IPS DF 4.7 (cell line): ENCODE measurements around the gene YDJC.
"Not testable (repeated sequence)": the region's sequence is repeated elsewhere in the genome, so short reads cannot be mapped to it uniquely, and the experiment has no call there.

Source experiments
- DNase-seq: peaks from one replicate; pipeline ENCODE4 v3.0.0-alpha.2; 2013; ENCODE audit warnings: low spot score; ENCODE audit errors: extremely low read depth

The YDJC gene

DNA sequence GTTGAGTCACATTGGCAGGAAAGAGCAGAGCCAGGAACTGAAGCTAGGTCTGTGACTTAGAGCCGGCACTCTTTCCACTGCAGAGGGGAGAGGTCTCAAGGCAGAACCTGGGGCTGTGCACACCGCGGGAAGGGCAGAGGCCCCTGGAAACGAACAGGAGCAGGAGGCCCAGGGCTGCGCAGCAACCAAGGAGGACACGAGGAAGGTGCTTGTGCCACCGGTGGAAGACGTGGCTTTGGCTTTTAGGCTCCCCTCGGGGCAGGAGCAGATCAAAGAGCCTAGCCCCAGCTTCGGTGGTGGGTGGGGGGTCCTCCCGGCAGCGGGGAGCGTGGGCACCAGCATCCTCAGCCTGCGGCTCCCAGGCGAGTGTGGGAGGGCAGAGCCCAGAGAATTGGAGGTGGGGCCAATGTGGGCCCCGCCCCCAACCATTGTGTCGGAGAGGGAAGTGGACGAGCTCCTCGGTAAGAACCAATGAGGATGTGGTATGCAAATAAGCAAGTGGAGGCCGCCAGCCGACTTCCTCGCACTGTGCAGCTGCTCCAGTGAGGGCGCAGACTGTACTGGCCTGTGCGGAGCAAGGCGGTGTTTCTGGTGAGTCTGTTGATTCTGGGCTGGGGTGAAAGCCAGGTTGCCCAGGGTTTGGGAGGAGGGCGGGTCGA is 2.5 kb upstream of the YDJC start, which contains the start of gene CCDC116:
CCDC116 (plus strand) TSS at position 524 of the 659 bp plus-strand sequence. CDS start 422 bp downstream, outside the sequence.
- DNase-seq: no peak

DNA sequence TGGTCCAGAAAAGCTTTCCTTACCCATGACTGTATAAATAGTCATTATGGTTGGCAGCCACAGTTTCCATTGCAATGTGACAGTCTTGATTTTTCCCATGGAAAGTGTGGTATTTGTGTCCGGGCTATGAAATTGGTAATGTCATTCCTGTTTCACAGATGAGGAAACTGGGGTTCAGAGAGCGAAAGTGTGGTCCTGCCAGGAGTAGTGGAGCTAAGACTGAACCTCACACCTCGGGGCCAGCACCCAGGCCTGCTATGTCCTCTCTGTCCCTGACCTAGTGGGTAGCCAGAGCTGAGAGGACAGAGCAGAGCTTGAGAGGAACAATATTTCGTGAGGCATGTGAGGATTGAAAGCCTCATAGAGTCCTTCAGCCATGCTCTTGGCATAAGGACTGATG is 1.2 kb upstream of the YDJC start:
- DNase-seq: no peak

DNA sequence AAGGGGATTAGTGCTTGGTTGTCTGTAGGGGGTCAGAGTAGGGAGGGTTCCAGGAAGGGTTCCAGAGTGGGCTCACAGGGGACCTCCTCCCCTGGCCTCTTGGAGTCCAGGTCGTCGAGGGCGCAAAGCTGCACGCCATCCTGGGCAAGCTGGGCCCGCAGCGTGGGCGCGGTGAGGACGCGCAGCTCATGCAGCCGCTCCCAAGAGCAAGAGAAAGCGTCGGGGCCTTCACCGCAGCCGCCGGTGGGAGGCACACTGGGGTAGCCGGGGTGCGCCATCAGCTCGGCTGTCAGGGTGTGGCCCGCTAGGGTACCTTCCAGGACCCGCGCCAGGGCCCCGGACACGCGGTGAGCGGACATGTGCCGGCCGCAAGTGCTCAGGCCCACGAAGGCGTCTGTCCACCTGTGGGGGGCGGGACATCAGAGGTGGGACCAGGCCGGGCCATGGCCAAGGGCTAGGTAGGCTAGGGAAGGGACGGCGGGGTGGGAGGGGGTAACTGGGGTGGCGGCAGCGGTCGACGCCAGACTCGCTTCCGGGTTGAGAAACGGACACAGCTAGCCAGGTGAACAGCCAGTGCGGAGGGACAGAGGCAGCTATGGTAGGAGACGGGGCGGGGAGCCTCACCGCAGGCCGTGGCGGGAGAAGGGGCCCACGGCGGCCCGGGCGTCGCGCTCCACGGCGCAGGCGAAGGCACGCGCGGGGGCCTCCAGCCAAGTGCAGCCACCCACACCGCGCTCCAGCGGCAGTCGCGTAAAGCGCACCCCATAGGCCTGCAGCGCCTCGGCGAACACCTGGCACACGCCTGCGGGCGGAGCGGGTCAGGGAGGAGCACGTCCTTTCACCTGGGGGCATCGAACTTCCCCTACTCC is 1.2 kb downstream of the YDJC start:
- no peak for DNase-seq

DNA sequence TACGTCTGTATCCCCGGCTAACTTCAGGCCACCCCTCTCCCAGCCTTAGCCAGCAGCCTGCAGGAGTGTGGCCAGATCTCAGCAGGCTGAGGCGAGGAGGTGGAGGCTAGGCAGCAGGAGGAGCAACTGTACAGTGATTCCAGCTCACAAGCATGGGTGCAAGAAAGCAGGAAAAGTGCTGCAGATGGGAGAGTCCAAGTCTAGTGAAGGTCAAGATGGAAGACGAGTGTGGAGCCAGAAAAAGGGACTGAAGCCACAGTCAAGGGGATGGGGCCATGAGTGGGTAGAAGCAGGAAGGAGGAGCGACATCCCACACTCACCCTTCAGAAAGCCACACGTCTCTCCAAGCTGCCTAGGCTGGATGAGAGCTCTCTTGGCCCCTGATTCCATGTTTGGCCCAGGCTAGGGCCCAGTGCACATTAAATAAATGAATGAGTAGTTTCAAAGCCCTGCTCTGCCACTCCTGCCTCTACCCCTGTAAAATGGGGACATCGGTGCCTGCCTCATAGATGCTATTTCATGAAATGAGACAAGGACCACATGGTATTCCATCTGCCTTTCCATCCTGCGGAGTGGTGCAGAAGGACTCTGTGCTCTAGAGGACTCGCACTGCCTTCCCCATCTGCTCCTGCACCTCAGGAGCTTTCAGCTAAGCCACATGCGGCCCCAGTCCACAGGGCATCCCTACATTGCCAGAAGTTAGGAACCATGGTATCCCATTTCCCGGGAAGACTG is 2.9 kb downstream of the YDJC start:
- DNase-seq: no peak

- DNase-seq: no peak
Measured at GRCh38 chr22:21626073-21626734, 3.6 kb downstream of the YDJC start.

DNA sequence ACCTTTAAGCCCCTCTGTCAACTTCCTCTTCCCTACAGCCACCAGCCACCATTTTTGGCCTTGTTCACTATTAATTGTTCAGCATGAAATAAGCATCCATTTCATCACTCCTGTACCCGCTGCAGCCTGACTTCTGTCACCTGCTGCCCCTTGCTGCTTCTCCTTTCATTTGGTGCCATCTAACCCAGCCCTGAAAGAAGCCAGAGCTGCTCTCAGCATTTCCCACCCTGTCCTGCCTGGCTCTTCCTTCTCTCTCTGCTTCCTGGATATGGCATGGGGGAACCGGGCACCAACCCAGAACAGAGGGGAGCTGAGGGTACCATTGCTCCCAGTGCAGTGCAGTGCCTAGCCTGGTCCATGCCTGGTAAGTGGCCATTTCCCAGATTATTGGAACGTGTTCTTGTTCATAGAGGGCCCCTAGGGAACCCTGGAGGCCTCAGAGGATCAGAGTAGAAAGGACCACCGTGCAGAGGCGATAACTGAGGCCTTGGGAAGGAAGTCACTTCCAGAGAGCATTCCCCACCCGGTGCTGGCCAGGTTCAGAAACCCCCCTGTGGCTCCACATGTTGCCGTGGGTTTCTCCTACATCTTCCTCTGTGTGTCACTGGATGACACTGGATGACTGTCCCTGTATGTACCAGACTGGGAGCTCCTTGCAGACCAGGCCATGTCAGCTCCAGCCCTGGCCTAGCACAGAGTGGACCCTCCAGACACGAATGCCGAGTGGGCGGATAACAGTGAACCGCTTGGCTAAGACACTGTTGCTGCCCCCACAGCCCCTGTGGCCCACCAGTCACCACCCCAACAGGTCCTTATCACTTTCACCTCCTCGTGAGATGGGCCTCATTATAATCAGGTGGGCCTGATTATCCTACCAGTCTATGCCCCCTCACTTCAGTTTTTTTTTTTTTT is 4.7 kb downstream of the YDJC start:
- no peak for DNase-seq

GRCh38 chr22:21624120-21624879 is 5.5 kb downstream of the YDJC start:
- no peak for DNase-seq

DNA sequence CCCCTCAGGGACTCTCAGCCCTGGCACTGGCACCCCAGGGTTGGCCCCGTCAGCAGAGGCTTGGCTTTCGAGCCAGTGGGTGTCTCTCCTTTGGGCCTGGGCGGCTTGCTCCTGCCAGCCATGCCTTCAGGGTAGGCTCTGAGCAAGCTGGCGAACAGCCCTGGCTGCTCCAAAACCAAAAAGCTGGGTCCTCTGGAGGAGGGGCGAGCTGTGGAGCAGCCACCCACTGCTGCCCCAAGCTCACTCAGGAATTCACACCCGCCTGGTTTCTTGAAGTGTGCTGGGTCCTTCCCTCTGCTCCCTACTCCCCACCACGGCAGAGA is 6.2 kb downstream of the YDJC start:
- DNase-seq: no peak

DNA sequence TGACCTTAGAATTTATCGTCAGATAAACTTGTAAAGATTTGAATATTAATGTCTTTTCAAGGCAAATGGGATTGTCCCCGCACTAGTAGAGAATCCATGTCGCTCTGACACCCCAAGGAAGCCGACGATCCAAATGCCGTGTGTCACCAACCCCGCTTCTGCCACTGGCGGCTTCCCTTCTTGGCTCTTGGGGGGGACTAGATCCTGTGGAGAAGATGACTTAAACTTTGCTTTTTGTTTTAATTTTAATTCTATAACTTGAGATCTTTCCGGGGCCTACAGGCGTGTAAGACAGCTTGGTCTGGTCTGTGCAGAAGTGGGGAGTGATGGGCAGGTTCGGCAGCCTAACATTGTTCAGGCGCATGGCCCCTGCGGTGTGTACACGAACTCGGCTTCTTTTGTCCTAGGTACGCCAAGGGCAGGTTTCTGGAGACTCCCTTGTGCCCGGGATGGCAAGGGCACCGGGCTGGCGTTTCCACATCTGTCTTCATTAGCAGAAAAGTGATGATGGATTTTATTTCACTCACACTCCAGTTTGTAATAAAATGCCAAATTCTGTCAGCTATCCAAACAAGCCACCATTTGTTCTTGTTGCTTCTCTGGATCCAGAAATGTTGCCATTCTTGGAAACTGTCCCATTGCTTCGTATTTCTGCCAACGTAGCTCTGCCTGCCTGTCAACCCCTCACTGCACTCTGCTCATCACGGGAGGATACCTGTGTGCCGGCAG is 6.7 kb downstream of the YDJC start:
- no peak for DNase-seq

- DNase-seq: no peak
Measured at GRCh38 chr22:21622011-21622918, 7.6 kb downstream of the YDJC start.

DNA sequence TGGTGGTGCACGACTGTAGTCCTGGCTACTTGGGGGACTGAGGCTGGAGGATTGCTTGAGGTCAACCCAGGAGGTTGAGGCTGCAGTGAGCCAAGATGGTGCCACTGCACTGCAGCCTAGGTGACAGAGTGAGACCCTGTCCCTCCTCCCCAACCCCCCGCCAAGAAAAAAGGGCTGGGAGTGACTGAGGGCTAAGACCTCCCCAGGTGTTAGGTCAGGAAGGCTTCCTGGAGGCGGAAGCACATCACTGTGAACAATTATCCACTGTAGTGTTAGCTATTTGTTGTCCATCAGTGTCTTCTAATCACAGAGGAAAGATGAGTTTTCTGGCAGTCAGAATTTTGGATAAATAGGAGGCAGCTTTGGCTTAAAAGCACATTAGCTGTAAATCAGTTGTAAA is 8.8 kb downstream of the YDJC start:
- no peak for DNase-seq

GRCh38 chr22:21617337-21617736 is 12.5 kb downstream of the YDJC start:
- not testable (repeated sequence) for DNase-seq

DNA sequence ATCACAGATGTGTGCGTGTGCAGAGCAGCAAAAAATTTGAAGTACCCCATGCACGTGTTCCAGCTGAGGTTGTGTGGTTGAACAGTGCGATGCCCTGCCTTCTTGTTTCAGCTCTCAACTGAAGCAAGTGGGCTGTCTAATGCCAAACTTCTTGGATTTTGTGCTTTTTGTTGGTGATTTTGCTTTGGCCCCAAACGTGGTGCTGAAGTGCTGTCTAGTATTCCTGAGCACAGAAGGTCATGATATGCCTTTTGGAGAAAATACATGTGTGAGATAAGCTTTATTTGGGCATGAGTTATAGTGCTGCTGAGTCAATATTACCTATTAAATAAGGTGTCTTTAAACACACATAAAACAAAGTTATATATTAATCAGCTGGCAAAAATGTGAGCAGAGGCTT is 14.1 kb downstream of the YDJC start:
- no peak for DNase-seq

GRCh38 chr22:21613553-21614233 is 16.1 kb downstream of the YDJC start:
- no peak for DNase-seq

DNA sequence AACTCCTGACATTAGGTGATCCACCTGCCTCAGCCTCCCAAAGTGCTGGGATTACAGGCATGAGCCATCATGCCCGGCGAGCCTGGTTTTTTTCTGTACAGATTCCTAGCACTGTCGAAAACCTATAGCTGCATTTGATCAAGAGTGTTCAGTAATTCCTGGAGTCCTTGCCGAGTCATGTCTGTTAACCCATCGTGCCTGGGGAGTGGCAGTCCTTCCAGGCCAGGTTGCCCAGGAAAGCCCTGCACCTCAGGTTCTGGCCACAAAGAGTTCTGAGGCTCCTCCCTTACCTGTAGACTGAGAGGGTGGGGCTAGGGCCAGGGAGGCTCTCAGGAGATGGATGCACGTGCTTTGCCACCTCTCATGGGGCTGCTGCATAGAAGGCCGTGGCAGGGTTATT is 17.0 kb downstream of the YDJC start:
- DNase-seq: no peak

- no peak for DNase-seq
Measured at GRCh38 chr22:21611210-21611977, 18.4 kb downstream of the YDJC start.
